Measurements from ENCODE around the gene TADA3. TPM values are rescaled to one million over a fixed set of nuclear protein-coding genes. Genes with fewer than 3 reads are reported as not detected.
A peak's percentile ranks its signal among the peaks of the same experiment; 100 is the strongest.

Gene TADA3
- total RNA-seq, 1 donor from 2014 or later: 58.9 TPM

GRCh38 chr3:9732740-9733115 lies 59.5 kb downstream of the TADA3 start:
- TF ChIP-seq POLR2A (IDR thresholded peaks at IDR 0.05) (no peak), CTCF (IDR thresholded peaks at IDR 0.05) (no peak), POLR2AphosphoS5 (IDR thresholded peaks at IDR 0.05; ENCODE audit: insufficient read depth in 1 of 2, low read depth in 1 of 2) (no peak)
- Histone ChIP-seq H3K27me3 (no peaks in the 10 kb centered on the region), H3K27ac (peak overlapping the region; percentile 94), H3K4me1 (peaks cover 30% of the 10 kb centered on the region), H3K4me3 (peak overlapping the region; percentile 65 to 87), H3K9me3 (no peaks in the 10 kb centered on the region), H3K36me3 (peaks cover 0 to 10% of the 10 kb centered on the region in 2 donors)
- DNase-seq (ENCODE audit: extremely low spot score in 2 of 2): no peak
- intact Hi-C loops (cut with DNase I): loop anchor here (10.0 kb wide), 2 partner anchors 62 to 182 kb away; partner anchors contain the start of genes ARPC4, IL17RC and TADA3

- Histone ChIP-seq H3K36me3 (peaks cover 0 to 10% of the 10 kb centered on the region in 2 donors), H3K27me3 (no peaks in the 10 kb centered on the region), H3K27ac (peak overlapping the region; percentile 94), H3K9me3 (no peaks in the 10 kb centered on the region), H3K4me1 (peaks cover 30% of the 10 kb centered on the region), H3K4me3 (peak overlapping the region; percentile 65 to 87)
- intact Hi-C loops (cut with DNase I): loop anchor here (10.0 kb wide), 2 partner anchors 63 to 183 kb away; partner anchors contain the start of genes ARPC4, IL17RC and TADA3
- TF ChIP-seq POLR2AphosphoS5 (IDR thresholded peaks at IDR 0.05; ENCODE audit: insufficient read depth in 1 of 2, low read depth in 1 of 2): no peak
- no peak for TF ChIP-seq POLR2A (IDR thresholded peaks at IDR 0.05)
- TF ChIP-seq CTCF (IDR thresholded peaks at IDR 0.05): no peak
- no peak for DNase-seq (ENCODE audit: extremely low spot score in 2 of 2)
Observed at GRCh38 chr3:9732080-9732739, 60.1 kb downstream of the TADA3 start.

DNA sequence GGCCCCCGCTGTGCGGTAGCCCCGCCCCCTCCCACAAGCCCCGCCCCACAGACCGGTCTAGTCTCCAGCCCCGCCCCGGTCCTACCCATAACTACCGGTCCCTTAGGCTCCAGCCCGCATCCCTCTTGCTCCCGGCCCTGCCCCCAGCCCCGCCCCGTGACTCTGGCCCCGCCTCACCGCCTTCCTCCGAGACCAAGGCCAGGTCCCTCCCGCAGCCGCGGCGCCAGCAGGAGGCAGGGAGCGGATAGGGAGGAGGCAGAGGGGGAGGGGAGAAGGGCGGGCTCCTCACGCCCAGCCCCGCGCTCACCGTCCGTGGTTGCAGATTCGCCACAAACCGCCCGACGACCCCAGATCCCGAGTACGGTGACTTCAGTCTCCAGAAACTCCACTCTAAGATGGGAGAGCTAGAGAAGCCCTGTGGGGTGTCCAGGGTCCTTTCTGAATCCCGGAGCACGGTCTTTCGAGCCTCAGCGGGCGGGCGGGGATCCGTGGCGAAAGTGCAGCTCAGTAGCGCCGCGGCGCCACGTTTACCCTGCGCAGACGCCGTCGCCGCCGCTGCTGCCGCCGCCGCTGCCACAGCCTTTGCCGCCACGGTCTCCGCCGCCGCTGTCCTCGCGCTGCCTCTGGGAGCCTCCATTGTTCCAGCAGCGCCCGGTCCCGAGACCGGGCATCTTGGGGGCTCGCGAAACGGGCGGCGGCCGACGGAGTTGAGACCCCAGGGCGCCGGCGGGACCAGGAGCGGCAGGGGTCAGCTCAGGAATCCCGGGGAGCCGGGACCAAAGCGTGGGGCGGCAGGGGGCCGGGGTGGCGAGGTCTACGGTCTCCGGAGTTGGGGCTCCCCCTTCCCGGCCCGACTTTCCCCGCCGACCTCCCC lies 60.8 kb downstream of the TADA3 start, which contains the start of gene BRPF1:
Gene BRPF1 (plus strand): TSS at position 530 of the 874 bp plus-strand sequence. CDS start 2,406 bp downstream, outside the sequence.
- Histone ChIP-seq H3K4me1 (peaks cover 30% of the 10 kb centered on the region), H3K9me3 (no peaks in the 10 kb centered on the region)
- intact Hi-C loops (cut with DNase I): loop anchor here (10.0 kb wide), 2 partner anchors 63 to 183 kb away; partner anchors contain the start of genes ARPC4, IL17RC and TADA3

GRCh38 chr3:9730657-9731205 lies 61.5 kb downstream of the TADA3 start:
- DNase-seq (ENCODE audit: extremely low spot score in 2 of 2): no peak
- Histone ChIP-seq H3K4me1 (peaks cover 30% of the 10 kb centered on the region), H3K9me3 (no peaks in the 10 kb centered on the region), H3K36me3 (peaks cover 0 to 9% of the 10 kb centered on the region in 2 donors), H3K4me3 (peak overlapping the region; percentile 65 to 87), H3K27ac (peak overlapping the region; percentile 94), H3K27me3 (no peaks in the 10 kb centered on the region)
- TF ChIP-seq POLR2AphosphoS5 (IDR thresholded peaks at IDR 0.05; ENCODE audit: insufficient read depth in 1 of 2, low read depth in 1 of 2) (no peak), CTCF (IDR thresholded peaks at IDR 0.05) (no peak), POLR2A (IDR thresholded peaks at IDR 0.05) (no peak)
- intact Hi-C loops (cut with DNase I): loop anchor here (10.0 kb wide), 2 partner anchors 64 to 184 kb away; partner anchors contain the start of genes ARPC4, IL17RC and TADA3

More for the DNA sequence above, 60.8 kb downstream of the TADA3 start, which contains the start of gene BRPF1:
- no peak for TF ChIP-seq POLR2A (IDR thresholded peaks at IDR 0.05)
- TF ChIP-seq CTCF (IDR thresholded peaks at IDR 0.05): peak in 1 of 3 experiments; percentile 15
- peak; percentile 84 to 88 for TF ChIP-seq POLR2AphosphoS5 (IDR thresholded peaks at IDR 0.05; ENCODE audit: insufficient read depth in 1 of 2, low read depth in 1 of 2)
- Histone ChIP-seq H3K27ac (peak within 1 kb of the TSS; percentile 94), H3K27me3 (no peaks in the 10 kb centered on the region), H3K36me3 (peaks cover 0 to 10% of the 10 kb centered on the region in 2 donors), H3K4me3 (peak within 1 kb of the TSS; percentile 65 to 87)
- peak; percentile 98 to 99 for DNase-seq (ENCODE audit: extremely low spot score in 2 of 2)

Other genes with a start within 250 kb of the TADA3 start
- not detected for gene LHFPL4, start 238.7 kb downstream of the TADA3 start, total RNA-seq
- gene MTMR14, start 143.0 kb downstream of the TADA3 start, total RNA-seq: 25.8 TPM
- not detected for gene CPNE9, start 88.6 kb downstream of the TADA3 start, total RNA-seq
- gene BRPF1, start 60.7 kb downstream of the TADA3 start, total RNA-seq: 16.9 TPM
- gene OGG1, start 42.5 kb downstream of the TADA3 start, total RNA-seq: 51.6 TPM
- 42.5 TPM for gene CAMK1, start 22.5 kb downstream of the TADA3 start, total RNA-seq
- gene ARPC4, start 609 bp upstream of the TADA3 start, total RNA-seq: 124 TPM
- 73.4 TPM for gene TTLL3, start 17.8 kb upstream of the TADA3 start, total RNA-seq
- 50.6 TPM for gene RPUSD3, start 51.5 kb upstream of the TADA3 start, total RNA-seq
- gene CIDEC, start 87.8 kb upstream of the TADA3 start, total RNA-seq: 51.3 TPM
- gene JAGN1, start 98.1 kb upstream of the TADA3 start, total RNA-seq: 32.7 TPM
- gene IL17RE, start 110.4 kb upstream of the TADA3 start, total RNA-seq: 15.2 TPM
- gene IL17RC, start 124.6 kb upstream of the TADA3 start, total RNA-seq: 66.3 TPM
- 27.0 TPM for gene CRELD1, start 141.4 kb upstream of the TADA3 start, total RNA-seq
- 1.7 TPM for gene PRRT3, start 159.9 kb upstream of the TADA3 start, total RNA-seq
- 36.6 TPM for gene EMC3, start 194.4 kb upstream of the TADA3 start, total RNA-seq
- gene FANCD2, start 234.0 kb upstream of the TADA3 start, total RNA-seq: 4.4 TPM

Data from vagina (tissue), 2 donors.